Endometrial microvascular endothelial cells (primary cell): ENCODE data around the gene ADNP2. TPM values are rescaled to one million over a fixed set of nuclear protein-coding genes. Genes with fewer than 3 reads are reported as not detected.
"Not testable (repeated sequence)": the region's sequence is repeated elsewhere in the genome, so short reads cannot be mapped to it uniquely, and the experiment has no call there.

ENCODE experiments used
- in situ Hi-C: cut with HindIII; loops from 2 replicates; pipeline ENCODE4 v1.10.0; 2017; ENCODE audit warnings: low sequenced_read_pairs, low pct_unique_long_range_greater_than_20kb; ENCODE audit errors: inconsistent ontology term
- total RNA-seq: library from RNA; depleted of rRNA; stranded (reverse); fragments of >200 nt; gene quantifications from one replicate; pipeline ENCODE4 v1.2.3, GENCODE V29; 2015; ENCODE audit errors: inconsistent ontology term

The ADNP2 gene
- total RNA-seq, 1 donor from 2014 or later, result 11.3 TPM

DNA sequence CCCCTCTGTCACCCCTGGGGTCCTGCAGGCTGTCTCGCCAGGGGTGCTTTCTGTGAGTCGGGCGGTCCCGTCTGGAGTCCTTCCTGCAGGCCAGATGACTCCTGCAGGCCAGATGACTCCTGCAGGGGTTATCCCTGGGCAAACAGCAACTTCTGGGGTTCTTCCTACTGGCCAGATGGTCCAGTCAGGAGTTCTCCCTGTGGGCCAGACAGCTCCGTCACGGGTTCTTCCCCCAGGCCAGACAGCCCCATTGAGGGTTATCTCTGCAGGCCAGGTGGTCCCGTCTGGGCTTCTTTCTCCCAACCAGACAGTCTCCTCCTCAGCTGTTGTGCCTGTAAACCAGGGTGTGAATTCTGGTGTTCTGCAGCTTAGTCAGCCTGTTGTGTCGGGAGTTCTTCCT is 27.6 kb downstream of the ADNP2 start:
- in situ Hi-C loops, result no loop called here

DNA sequence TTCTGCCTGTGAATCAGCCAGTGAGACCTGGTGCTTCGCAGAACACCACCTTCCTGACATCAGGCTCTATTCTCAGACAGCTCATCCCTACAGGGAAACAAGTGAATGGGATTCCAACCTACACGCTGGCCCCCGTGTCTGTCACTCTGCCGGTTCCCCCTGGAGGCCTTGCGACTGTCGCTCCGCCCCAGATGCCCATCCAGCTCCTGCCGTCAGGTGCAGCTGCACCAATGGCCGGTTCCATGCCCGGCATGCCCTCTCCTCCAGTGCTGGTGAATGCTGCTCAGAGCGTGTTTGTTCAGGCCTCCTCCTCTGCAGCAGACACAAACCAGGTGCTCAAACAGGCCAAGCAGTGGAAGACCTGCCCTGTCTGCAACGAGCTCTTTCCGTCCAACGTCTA is 28.1 kb downstream of the ADNP2 start:
- in situ Hi-C loops, result no loop called here

DNA sequence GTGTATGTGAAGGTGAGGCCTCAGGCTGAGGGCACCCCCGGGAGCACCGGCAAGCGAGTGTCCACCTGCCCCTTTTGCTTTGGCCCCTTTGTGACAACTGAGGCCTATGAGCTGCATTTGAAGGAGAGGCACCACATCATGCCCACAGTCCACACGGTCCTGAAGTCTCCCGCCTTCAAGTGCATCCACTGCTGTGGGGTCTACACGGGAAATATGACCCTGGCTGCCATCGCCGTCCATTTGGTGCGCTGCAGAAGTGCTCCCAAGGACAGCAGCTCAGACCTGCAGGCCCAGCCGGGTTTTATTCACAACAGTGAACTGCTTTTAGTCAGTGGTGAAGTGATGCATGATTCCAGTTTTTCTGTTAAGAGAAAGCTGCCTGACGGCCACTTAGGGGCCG is 28.9 kb downstream of the ADNP2 start:
- in situ Hi-C loops, result no loop called here

- in situ Hi-C loops, result no loop called here
These were observed 31.5 kb downstream of the ADNP2 start for GRCh38 chr18:80140455-80140985.

- in situ Hi-C loops, result no loop called here
These were observed 34.8 kb downstream of the ADNP2 start for GRCh38 chr18:80143881-80144280.

DNA sequence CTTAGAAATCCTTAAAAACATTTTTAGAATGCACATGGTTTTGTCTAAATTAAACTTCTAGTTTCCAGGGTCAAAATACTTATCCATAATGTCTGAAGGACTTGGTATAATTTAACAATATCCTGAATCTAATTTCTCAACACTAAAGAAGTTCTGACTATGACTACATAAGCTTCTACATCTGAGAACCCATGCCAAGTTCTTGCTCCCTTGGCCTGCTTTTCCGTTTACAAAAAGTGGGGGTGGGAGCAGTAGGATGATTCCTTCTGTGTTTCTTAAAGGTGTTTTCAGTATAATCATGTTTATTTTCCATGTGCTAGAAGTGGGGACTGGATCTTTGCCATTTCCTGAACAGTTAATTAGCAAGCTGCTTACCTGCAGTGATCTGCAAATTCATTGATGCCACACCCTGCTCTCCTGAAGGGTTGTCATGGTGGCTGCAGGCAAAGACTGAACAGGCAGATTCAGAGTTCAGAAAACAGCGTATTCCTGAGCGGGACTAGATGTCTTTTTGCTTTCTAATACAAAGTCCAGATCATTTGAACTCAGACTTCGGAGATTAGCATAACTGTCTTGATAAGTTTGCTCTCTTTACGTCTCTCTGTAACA is 36.2 kb downstream of the ADNP2 start:
- in situ Hi-C loops, result no loop called here

DNA sequence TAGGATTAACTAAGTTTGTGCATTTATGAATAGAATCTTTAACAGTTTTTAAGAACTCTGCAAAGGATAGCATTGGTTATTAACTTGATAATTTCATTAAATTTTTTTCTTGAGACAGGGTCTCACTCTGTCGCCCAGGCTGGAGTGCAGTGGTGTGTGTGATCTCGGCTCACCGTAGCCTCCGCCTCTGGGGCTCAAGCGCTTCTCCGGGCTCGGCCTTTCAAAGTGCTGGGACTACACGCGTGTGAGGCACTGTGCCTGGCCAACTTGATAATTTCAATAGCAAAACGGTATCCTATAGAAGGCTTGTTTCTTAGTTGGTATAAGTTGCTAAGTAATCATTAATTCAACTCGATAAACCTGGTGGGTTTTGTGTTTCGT is 38.0 kb downstream of the ADNP2 start:
- in situ Hi-C loops, result no loop called here

GRCh38 chr18:80147418-80148325 is 38.6 kb downstream of the ADNP2 start:
- in situ Hi-C loops, result no loop called here

- in situ Hi-C loops, result no loop called here
These were observed 39.5 kb downstream of the ADNP2 start for GRCh38 chr18:80148326-80149199.

DNA sequence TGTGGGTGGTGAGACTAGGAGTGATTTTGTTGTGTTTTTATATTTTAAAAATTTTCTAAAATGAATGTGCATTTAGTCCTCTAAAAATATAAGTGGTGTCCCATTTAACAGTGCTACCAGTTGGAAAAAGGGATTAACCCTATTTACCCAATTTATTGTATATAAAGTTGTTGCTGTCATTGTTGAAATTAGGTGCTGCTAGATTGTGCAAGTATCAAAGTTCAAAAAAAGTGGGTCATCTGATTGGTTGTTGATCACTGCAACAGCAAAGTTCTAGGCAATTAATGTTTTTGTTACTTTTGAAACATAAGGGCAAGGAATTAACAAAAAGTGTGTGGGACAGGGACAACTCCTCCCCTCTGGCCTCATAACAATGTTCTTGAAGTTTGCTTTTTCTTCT is 40.6 kb downstream of the ADNP2 start:
- in situ Hi-C loops, result no loop called here

- in situ Hi-C loops, result no loop called here
These were observed 45.2 kb downstream of the ADNP2 start for GRCh38 chr18:80154293-80154692.

DNA sequence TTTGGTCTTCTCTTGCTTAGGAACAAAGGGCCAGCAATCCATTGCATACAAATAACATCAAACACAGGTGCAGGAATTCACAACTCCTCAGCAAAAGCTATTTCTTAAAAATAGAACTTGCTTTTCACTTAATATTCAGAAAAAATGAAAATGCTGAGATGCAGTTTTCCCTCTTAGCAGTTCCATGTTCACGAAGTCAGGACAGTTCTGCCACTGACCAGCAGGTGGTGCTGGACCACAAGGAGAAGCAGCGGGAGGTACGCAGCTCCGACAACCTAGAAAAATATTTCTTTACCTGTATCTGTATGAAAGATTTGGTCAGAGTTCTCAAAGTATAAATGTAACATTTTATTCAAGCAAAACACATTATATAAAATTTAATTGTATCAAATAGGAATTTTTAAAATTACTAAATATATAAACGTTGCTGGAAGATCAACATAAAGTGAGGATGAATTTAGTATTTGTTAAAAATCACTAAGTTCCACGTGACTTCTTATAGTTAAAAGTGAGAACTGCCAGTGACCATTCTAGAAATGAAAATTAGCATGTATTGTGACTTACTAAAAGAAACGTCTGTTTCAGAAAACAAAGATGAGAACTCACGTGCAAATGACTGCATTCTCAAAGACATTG is 48.8 kb downstream of the ADNP2 start:
- in situ Hi-C loops, result no loop called here

DNA sequence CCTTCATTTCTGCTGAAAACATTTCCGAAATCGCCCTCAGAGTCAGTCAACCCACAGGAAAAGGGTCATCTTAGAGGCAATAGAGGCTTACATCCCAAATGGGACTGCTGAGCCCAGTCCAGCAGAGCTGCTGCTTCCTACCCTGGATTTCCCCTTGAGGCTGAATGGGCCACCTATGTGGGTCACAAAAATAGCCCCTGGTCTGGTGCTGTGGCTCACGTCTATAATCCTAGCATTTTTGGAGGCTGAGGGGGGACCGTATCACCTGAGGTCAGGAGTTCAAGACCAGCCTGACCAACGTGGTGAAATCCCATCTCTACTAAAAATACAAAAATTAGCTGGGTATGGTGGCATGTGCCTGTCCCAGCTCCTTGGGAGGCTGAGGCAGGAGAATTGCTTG is 49.3 kb downstream of the ADNP2 start:
- in situ Hi-C loops, result no loop called here

DNA sequence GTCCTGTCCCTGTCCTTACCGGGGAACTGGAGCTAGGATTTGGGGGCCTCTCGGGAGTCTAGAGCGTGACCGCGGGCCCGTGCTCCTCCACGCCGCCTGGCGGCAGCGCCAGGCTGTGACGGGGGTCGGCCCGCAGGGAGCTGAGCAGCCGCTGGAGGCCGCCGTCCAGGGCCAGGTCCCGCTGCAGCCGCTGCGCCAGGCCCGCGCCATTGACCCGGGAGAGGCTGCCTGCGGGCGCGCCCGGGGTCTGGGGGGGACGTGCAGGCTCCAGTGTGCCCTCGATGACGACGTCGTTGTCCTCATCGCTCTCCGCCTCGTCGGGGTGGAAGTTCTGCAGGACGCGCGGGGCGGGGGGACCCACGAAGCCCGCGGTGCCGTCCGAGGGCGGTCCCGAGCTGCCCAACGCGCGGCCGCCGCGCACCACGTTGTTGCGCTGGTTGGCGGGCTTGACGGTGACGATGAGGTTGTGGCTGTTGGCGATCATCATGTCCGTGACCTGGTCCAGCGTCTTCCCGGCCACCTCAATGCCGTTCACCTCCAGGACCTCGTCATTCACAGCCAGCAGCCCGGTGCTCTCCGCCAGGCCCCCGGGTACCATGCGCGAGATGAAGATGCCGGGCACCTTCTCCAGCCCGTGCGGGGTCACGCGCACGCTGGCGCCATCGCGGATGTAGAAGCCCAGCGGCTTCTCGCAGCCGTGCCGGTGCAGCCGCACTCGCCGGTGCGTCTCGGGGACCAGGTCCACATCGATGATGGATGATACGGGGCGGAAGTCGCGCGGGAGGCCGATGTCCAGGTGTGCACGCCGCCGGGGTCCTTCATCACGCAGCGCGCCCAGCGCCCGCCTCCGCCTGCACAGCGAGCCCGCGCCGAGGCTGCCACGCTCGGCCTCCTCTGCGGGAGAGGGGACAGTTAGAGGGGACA is 50.9 kb downstream of the ADNP2 start:
- in situ Hi-C loops, result no loop called here

- in situ Hi-C loops, result no loop called here
These were observed 52.8 kb downstream of the ADNP2 start for GRCh38 chr18:80161781-80162417.

DNA sequence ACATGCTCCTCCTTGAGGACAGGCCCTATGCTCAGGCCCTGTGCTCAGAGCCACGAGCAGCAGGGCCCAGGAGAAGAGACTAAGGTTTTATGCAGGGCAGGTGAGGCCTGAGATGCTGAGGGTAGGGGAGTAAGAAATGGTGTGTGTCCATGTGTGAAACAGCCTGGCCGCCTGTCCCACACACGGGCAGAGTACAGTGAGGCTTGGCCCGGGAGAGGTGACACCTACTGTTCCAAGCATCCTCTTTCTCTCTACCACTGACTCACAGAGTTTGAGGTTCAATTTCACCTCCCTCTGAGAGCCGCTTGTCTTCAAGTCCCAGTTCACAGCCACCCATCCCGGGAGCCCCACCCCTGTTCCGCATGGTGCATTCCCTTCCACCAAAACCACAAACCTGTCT is 54.1 kb downstream of the ADNP2 start:
- in situ Hi-C loops, result no loop called here

- in situ Hi-C loops, result not testable (repeated sequence)
These were observed 55.8 kb downstream of the ADNP2 start for GRCh38 chr18:80164727-80165355.
